H9 (cell line): ENCODE measurements around the gene AHNAK2. TPM values are rescaled to one million over a fixed set of nuclear protein-coding genes. Genes with fewer than 3 reads are reported as not detected.

Experiments
- DNase-seq: peaks from one replicate; pipeline ENCODE4 v3.0.0-alpha.2; 2017
- H2AFZ ChIP-seq: one replicate; pipeline ENCODE4 v1.6.1; 2013; ENCODE audit warnings: mild to moderate bottlenecking, low read length, control low read depth, moderate library complexity
- H2AK5ac ChIP-seq: 2 replicates; pipeline ENCODE4 v1.6.1; 2013; ENCODE audit warnings: low read length, control low read depth, mixed read lengths; ENCODE audit not compliant: insufficient read length
- H2BK120ac ChIP-seq: one replicate; pipeline ENCODE4 v1.6.1; 2013; ENCODE audit warnings: low read depth, mild to moderate bottlenecking, low read length, control low read depth, inconsistent platforms; ENCODE audit not compliant: poor library complexity, severe bottlenecking
- H2BK12ac ChIP-seq: 2 replicates; pipeline ENCODE4 v1.6.1; 2013; ENCODE audit warnings: low read length, control low read depth, mixed read lengths, low read depth; ENCODE audit not compliant: insufficient read length
- H2BK15ac ChIP-seq: 2 replicates; pipeline ENCODE4 v1.6.1; 2013; ENCODE audit warnings: low read depth, low read length, control low read depth
- H2BK20ac ChIP-seq: one replicate; pipeline ENCODE4 v1.6.1; 2013; ENCODE audit warnings: low read depth, mild to moderate bottlenecking, low read length, control low read depth, inconsistent platforms; ENCODE audit not compliant: poor library complexity, severe bottlenecking
- H2BK5ac ChIP-seq: 2 replicates; pipeline ENCODE4 v1.6.1; 2013; ENCODE audit warnings: low read length, control low read depth, mixed read lengths; ENCODE audit not compliant: insufficient read length
- H3K14ac ChIP-seq: 2 replicates; pipeline ENCODE4 v1.6.1; 2013; ENCODE audit warnings: low read length, control low read depth; ENCODE audit not compliant: insufficient read depth
- H3K18ac ChIP-seq: 2 replicates; pipeline ENCODE4 v1.6.1; 2013; ENCODE audit warnings: low read depth, mild to moderate bottlenecking, mixed read lengths, low read length, control low read depth; ENCODE audit not compliant: insufficient read length
- H3K23ac ChIP-seq: 2 replicates; pipeline ENCODE4 v1.6.1; 2013; ENCODE audit warnings: low read length, control low read depth, mixed read lengths, low read depth; ENCODE audit not compliant: insufficient read length
- H3K23me2 ChIP-seq: 2 replicates; pipeline ENCODE4 v1.6.1; 2013; ENCODE audit warnings: low read depth, mild to moderate bottlenecking, mixed read lengths, low read length, control low read depth; ENCODE audit not compliant: insufficient read length, poor library complexity, severe bottlenecking
- H3K27ac ChIP-seq: 2 replicates; pipeline ENCODE4 v1.5.1; 2013; ENCODE audit warnings: low read length, control low read depth, mixed read lengths, low read depth; ENCODE audit not compliant: insufficient read length
- H3K27me3 ChIP-seq: 2 replicates; pipeline ENCODE4 v1.6.1; 2013; ENCODE audit warnings: low read length, control low read depth, inconsistent platforms; ENCODE audit not compliant: insufficient read depth
- H3K4ac ChIP-seq: 2 replicates; pipeline ENCODE4 v1.6.1; 2013; ENCODE audit warnings: low read depth, mild to moderate bottlenecking, control low read depth, inconsistent platforms, low read length, moderate library complexity
- H3K4me1 ChIP-seq: 2 replicates; pipeline ENCODE4 v1.6.1; 2013; ENCODE audit warnings: low read length, control low read depth, inconsistent platforms; ENCODE audit not compliant: insufficient read depth
- H3K4me2 ChIP-seq: 2 replicates; pipeline ENCODE4 v1.6.1; 2013; ENCODE audit warnings: low read length, control low read depth, mixed read lengths; ENCODE audit not compliant: insufficient read length, insufficient read depth
- H3K56ac ChIP-seq: 2 replicates; pipeline ENCODE4 v1.6.1; 2013; ENCODE audit warnings: low read depth, mild to moderate bottlenecking, mixed read lengths, low read length, control low read depth; ENCODE audit not compliant: insufficient read length
- H3K79me1 ChIP-seq: 2 replicates; pipeline ENCODE4 v1.6.1; 2013; ENCODE audit warnings: low read depth, mild to moderate bottlenecking, moderate library complexity, low read length, control low read depth, inconsistent platforms; ENCODE audit not compliant: insufficient read depth, poor library complexity, severe bottlenecking
- H3K79me2 ChIP-seq: 2 replicates; pipeline ENCODE4 v1.6.1; 2013; ENCODE audit warnings: low read length, control low read depth, inconsistent platforms; ENCODE audit not compliant: insufficient read depth
- H3K9ac ChIP-seq: 2 replicates; pipeline ENCODE4 v1.6.1; 2013; ENCODE audit warnings: low read length, control low read depth, mixed read lengths; ENCODE audit not compliant: insufficient read length; ENCODE audit errors: extremely low read depth
- H3K9me3 ChIP-seq: one replicate; pipeline ENCODE4 v1.6.1; 2013; ENCODE audit warnings: low read depth, low read length, inconsistent platforms; ENCODE audit not compliant: control insufficient read depth
- H3T11ph ChIP-seq: one replicate; pipeline ENCODE4 v1.6.1; 2013; ENCODE audit warnings: mild to moderate bottlenecking, low read length, control low read depth, inconsistent platforms
- H4K20me1 ChIP-seq: one replicate; pipeline ENCODE4 v1.6.1; 2013; ENCODE audit not compliant: control insufficient read depth, insufficient read length, insufficient read depth
- H4K5ac ChIP-seq: 2 replicates; pipeline ENCODE4 v1.6.1; 2013; ENCODE audit warnings: low read depth, mild to moderate bottlenecking, mixed read lengths, low read length, control low read depth; ENCODE audit not compliant: insufficient read length
- H4K8ac ChIP-seq: replicated peaks from 2 replicates; pipeline ENCODE4 v1.6.1; 2013; ENCODE audit warnings: low read length, control low read depth, mixed read lengths, low read depth; ENCODE audit not compliant: insufficient read length
- H4K91ac ChIP-seq: 2 replicates; pipeline ENCODE4 v1.6.1; 2013; ENCODE audit warnings: low read depth, mild to moderate bottlenecking, moderate library complexity, mixed read lengths, low read length, control low read depth; ENCODE audit not compliant: insufficient read length
- H3K27ac Mint-ChIP-seq, 3 experiments: 2 replicates in 2 of 3; 3 replicates in 1 of 3; pipeline ENCODE4 v1.8.0; 2020 to 2021; ENCODE audit warnings: mixed read lengths in 3 of 3, mild to moderate bottlenecking in 1 of 3, moderate library complexity in 1 of 3
- H3K27me3 Mint-ChIP-seq: 2 replicates; pipeline ENCODE4 v1.8.0; 2021; ENCODE audit warnings: low read depth, mild to moderate bottlenecking, moderate library complexity, mixed read lengths
- H3K36me3 Mint-ChIP-seq, 3 experiments: 2 replicates in 2 of 3; 3 replicates in 1 of 3; pipeline ENCODE4 v1.8.0; 2020 to 2021; ENCODE audit warnings: low read depth in 3 of 3, mixed read lengths in 3 of 3; ENCODE audit not compliant: insufficient read depth in 1 of 3
- H3K4me1 Mint-ChIP-seq, 2 experiments: 2 replicates each; pipeline ENCODE4 v1.8.0; 2020; ENCODE audit warnings: mixed read lengths in 2 of 2
- H3K4me3 Mint-ChIP-seq, 2 experiments: 2 replicates in 1 of 2; 3 replicates in 1 of 2; pipeline ENCODE4 v1.8.0; 2020 to 2021; ENCODE audit warnings: mild to moderate bottlenecking in 2 of 2, mixed read lengths in 2 of 2, moderate library complexity in 1 of 2
- H3K9me3 Mint-ChIP-seq, 2 experiments: 2 replicates in 1 of 2; 3 replicates in 1 of 2; pipeline ENCODE4 v1.8.0; 2020; ENCODE audit warnings: mild to moderate bottlenecking in 2 of 2, mixed read lengths in 2 of 2, moderate library complexity in 1 of 2
- CTCF ChIP-seq: fragments of 200-600 bp; sonication (generic); conservative IDR thresholded peaks from 3 replicates; pipeline ENCODE4 v1.8.0; 2021; ENCODE audit warnings: antibody characterized with exemption, mild to moderate bottlenecking
- WGBS: extraction: QIAGEN DNeasy Blood & Tissue Kit; methylation state at CpG from one replicate; pipeline ENCODE4 v1.1.7; 2013; ENCODE audit warnings: missing lambda C conversion rate, low lambda C conversion rate, mixed read lengths; ENCODE audit not compliant: insufficient read length; ENCODE audit errors: extremely low coverage; 5-methylcytosine and 5-hydroxymethylcytosine counted together
- total RNA-seq: library from RNA; stranded (reverse); gene quantifications from 2 replicates; pipeline ENCODE4 v1.2.1, GENCODE V29; 2021

Gene AHNAK2
- total RNA-seq, 1 experiment from 2014 or later, result 2.8 TPM

- Histone ChIP-seq H3K4me1 (peaks cover 3% of the 10 kb centered on the region; the same call in 1 of the 2 replicates), H3K23ac (no peak overlapping the region), H2BK120ac (no peak overlapping the region), H4K91ac (no peak overlapping the region), H2BK20ac (no peak overlapping the region), H3K4ac (no peak overlapping the region), H3K79me1 (no peaks in the 10 kb centered on the region), H3K56ac (no peak overlapping the region), H3K27ac (no peak overlapping the region), H3K18ac (no peak overlapping the region), H3T11ph (no peak overlapping the region), H2AK5ac (no peak overlapping the region), H3K9me3 (no peaks in the 10 kb centered on the region), H3K9ac (no peak overlapping the region), H3K4me2 (peak overlapping the region; percentile 58), H3K79me2 (no peaks in the 10 kb centered on the region), H3K27me3 (no peaks in the 10 kb centered on the region; the same call in 1 of the 2 replicates), H2BK15ac (no peak overlapping the region), H4K5ac (no peak overlapping the region), H4K20me1 (no peaks in the 10 kb centered on the region), H4K8ac (no peak overlapping the region), H3K14ac (no peak overlapping the region; the same call in 1 of the 2 replicates), H3K23me2 (peaks cover 6% of the 10 kb centered on the region), H2BK5ac (no peak overlapping the region), H2AFZ (no peak overlapping the region), H2BK12ac (no peak overlapping the region)
- no peaks in the 10 kb centered on the region for H3K9me3 Mint-ChIP-seq
- peak; percentile 69 for DNase-seq
- H3K4me1 Mint-ChIP-seq, result peaks cover 11 to 21% of the 10 kb centered on the region in 2 experiments
- no peak overlapping the region for H3K27ac Mint-ChIP-seq
- H3K27me3 Mint-ChIP-seq, result peaks cover 22% of the 10 kb centered on the region
- no peak for TF ChIP-seq CTCF
- peak overlapping the region; percentile 22 to 68; a peak in 2 of 5 replicates for H3K4me3 Mint-ChIP-seq
- no CpG with 5 or more reads among the region's 12 CpGs for WGBS
- no peaks in the 10 kb centered on the region for H3K36me3 Mint-ChIP-seq
These were observed 10.0 kb downstream of the AHNAK2 start for GRCh38 chr14:104968153-104968527.
